ENCODE data around the gene NCAN.

Gene NCAN

DNA sequence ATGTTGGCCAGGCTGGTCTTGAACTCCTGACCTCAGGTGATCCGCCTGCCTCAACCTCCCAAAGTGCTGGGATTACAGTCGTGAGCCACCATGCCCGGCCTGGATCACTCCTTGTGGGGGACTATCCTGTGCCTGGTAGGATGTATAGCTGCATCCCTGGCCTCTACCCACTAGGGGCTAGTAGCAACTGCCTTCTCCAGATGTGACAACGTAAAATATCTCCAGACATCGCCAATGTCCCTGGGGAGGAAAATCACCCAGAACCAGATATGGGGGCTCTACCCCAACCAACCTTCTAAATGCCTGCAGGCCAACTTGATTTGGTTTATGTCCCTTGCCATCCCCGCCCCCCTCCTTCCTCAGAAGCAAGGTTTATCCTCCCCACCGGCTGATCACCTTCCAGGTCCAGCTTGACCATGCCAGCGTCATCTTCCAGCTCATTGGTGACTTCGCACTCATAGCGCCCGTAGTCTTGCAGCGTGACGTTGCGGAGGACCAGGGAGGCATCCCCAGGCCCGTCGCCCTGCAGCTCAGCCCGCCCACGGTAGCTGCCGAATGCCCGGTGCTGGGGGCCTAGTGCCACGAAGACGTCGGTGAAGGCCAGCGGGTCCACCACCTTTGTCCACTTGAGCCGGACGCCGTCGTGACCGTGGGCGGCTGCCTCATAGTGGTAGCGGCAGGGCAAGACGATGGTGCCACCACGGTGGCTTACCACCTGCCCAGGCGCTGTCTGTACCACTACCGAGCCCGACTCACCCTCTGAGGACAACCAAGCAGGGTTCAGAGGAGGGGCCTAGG lies 48.9 kb downstream of the NCAN start:
- no peak for DNase-seq (ENCODE audit: low spot score)

DNA sequence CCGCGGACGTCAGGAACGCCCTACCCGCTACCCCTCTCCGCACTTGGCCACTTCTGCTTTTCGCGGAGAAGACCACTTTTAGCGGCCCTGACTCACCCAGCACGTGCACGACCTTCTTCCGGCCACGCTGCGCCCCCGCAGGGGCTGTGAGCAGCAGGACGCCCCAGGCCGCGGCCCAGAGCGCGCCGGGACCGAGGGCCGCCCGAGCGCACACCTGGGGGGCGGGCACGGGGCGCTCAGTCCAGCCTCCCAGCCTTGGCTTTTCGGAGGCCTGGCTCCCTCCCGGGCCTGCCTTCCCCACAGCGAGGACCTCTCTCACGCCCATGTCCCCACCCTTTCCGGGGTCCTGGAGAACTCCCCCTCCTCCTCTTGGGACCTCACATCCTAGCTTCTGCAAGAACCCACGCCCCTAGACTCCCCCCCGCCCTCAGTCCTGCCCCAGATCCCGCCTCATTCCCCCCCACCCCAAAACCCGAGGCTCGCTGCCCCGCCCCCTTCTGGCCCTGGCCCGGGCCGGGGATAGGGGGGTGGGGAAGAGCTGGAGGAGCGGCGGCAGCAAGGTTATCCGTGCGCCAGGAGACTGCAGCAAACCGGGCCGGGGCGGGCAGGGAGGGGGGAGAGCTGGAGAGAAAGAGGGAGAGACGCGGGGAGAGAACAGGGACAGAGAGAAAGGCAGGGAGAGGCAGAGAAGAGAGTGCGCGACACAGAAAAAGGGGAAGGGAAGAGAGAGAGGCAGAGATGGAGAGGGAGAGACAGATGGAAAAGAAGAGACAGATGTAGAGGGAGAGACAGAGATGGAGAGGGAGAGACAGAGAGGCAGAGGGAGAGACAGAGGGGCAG lies 49.8 kb downstream of the NCAN start:
- DNase-seq (ENCODE audit: low spot score) = no peak

DNA sequence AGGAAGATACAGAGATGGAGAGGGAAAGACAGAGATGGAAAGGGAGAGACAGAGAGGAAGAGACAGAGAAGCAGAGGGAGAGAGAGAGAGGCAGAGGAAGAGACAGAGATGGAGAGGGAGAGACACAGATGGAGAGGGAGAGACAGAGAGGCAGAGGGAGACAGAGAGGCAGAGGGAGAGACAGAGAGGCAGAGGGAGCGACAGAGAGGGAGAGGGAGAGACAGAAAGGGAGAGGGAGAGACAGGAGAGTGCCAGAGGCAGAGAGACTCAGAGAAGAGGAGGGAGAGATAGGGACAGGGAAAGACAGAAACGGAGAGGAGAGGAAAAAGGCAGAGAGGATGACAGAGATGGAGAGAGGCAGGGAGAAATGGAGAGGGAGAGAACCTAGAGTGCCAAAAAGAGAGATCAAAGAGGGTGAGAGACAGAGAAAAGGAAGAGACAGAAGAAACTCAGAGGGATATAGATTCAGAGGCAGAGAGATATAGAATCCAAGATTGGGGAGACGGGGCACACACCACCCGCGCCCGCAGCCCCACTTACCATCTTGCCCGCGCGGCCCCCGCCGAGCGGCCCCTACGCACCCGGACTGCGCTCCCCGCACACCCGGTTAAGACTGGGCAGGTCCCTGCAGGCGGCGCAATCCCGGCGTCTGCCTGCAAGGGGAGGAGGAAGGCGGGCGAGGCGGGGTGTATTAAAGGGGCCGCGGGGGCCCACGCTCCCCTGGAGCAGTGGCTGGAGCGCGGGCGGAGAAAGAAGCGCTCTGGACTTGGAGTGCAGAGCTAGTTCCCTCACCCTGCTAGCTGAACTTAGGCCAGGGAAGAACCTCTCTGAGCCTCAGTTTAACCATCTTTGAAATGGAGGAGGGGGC lies 50.7 kb downstream of the NCAN start:
- DNase-seq (ENCODE audit: low spot score) = no peak

DNA sequence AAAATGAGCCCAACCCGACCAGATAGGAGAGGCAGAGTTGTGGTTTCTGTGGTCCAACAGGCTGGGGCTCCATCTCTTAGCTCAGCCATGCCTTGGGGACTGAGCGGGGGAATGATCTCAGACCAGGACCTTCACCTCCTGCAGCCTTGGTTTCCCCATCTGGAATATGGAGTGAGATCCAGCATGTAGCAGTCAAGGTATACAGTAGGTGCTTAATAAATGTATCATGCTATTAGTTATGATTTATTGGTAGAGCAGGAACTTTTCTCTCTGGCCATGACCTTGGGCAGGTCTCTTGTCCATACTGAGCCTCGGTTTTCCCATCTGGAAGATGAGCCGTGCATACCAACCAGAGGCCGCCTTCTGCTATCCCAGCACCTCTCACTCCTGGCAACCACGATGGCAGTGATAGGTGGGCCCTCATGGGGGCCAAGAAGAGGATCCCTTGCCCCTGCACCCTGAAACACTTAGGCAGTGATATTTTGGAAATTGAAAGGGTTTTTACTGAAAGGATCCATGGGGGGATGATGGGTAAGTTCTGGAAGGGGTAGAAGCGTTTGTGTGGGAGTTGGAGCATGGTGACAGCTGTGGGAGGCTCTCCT lies 52.2 kb downstream of the NCAN start:
- no peak for DNase-seq (ENCODE audit: low spot score)

DNA sequence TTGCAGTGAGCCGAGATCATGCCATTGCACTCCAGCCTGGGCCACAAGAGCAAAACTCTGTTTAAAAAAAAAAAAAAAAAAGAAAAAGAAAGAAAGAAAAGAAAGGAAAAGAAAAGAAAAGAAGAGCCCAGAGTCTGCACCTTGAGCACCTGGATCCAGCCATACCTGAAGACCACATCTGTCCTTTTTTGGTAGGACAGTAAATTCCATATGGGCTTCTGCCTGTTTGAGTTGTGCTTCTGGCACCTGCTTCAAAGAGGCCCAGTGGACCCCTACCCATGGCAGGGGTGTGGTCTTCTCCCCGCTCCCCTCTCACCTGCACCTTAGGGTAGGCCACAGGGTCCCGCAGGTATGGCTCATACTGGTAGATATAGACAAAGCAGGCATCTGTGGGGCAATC lies 55.5 kb downstream of the NCAN start:
- DNase-seq (ENCODE audit: low spot score) = no peak

DNA sequence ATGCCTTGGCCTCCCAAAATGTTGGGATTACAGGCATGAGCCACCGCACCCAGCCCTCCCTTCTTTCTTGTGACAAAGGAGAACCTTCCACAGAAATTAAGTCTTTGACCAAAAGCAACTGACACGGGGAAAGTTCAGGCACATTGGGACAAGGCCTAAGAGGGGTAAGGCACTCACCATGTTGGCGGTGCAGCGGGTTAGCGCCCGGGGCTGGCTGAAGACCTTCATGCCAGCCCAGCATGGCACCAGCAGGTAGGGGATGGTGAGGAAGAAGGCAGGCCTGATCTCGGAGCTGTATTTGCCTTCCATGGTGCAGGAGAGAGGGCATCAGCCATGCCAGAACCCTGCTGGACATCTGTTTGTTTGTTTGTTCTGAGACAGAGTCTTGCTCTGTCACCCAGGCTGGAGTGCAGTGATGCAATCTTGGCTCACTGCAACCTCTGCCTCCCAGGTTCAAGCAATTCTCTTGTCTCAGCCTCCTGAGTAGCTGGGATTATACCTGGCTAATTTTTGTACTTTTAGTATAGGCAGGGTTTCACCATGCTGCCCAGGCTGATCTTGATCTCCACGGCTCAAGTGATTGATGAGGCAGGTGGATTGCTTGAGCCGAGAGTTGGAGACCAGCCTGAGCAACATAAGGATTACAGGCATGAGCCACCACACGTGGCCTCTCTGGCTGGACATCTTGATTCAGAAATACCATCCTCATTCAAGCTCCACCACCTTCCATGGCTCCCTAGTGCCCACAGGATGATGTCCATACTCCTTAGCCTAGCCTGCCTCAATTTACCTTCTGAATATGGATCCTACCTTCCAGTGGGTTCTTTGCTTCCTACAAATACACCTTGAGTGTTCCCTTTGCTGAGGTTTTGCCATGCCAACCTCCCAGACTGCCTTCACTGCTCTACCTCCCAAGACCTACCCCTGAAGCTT lies 57.0 kb downstream of the NCAN start:
- DNase-seq (ENCODE audit: low spot score) = no peak

DNA sequence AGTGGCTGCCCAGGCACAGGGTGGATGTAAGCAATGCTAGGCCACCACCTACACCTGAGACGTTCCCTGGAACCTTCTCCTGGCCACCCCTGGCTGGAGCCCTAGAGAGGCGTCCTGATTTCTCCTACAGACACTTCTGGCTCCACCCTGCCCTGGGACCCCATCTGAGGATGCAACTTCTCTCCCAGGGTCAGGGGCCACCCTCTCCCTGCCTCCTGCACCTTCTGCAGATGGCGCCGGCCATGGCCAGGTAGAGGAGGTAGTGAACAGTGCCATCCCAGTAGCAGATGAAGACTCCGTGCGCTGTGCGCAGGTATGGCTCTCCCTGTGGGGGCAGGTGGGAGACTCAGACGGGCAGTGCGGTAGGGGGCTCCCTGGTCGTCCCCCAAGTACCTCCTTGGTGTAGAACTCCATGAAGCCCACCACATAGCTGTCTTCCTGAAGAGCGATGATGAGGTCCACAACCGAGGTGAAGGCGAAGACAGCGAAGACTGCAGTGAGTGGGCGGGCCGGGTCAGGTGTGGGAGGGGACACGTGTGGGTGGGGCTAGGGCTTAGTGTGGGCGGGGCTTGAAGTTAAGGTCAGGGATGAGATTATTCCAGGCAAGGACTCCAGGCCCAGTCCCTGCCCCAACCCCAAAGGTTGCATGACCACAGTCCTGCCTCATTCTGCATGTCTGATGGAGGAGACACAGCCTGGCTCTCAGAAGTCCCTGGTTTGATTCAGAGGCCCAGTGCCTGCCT lies 58.4 kb downstream of the NCAN start:
- DNase-seq (ENCODE audit: low spot score) = no peak

DNA sequence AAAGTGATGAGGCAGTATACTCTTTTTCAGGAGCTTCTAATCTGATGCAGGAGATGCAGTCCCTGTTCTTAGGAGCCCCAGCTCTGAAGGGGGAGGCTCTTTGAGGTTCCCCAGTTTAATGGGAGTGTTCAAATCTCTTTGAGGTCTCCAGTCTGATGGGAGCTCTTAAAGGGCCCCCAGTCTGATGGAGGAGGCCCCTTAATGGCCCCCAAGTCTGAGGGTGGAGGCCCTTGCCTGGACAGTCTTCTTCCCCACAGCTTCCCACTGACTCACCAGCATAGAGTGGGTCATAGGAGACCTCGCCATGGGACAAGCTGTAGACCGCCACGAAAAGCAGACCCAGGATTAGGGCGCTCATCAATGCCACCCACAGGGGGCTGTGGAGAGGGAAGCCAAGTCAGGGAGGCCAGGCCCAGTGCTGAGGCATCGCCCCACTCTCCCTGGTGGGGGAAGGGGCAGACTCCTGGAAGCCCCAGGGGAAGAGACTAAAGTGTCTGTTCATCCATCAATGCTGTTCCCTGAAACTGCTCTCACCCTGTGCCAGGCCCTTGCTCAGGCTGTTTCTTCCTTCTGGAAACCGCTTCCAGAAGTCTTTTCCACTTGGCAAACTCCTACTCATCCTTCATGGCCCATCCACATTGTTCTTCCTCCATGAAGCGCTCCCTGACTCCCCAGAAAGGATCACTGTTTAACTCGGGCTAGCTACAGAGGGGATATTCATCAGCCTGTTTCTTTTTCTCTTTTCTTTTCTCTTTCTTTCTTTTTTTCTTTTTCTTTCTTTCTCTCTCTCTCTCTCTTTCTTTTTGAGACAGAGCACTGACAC lies 59.2 kb downstream of the NCAN start:
- DNase-seq (ENCODE audit: low spot score) = no peak

DNA sequence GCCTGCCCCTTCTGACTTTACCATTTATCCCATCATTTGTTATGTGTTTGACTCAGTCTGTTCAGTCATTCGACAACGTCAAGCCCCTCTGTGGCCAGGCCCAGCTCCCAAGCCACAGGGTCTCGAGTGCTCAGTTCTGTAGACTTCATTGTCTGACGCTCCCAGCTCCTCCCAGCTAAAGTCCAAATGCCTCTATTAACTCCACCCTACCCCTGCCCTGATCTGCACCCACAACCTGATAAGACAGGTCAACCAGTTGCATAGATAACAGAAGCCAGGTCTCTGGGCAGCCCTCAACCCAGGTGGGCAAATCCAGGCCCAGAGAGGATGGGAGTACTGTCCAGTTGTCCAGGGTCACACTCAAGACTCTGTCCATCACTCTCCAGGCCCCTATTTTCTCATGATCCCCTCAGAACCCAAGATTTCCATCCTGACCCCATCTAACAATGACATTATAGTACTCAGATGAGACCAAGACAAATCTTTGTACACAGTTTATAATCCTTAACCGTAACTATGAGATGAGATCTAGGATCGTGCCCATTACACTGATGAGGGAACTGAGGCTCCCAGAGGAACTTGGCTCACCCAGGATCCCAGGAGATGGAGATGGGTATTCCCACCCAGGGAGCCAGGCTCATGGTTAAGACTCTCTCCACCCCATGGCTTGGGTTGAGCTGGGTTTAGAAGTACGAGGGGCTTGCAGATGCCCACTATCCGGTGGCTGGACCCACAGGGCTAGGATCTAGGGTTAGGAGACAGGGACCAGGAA lies 60.3 kb downstream of the NCAN start:
- DNase-seq (ENCODE audit: low spot score) = no peak

DNA sequence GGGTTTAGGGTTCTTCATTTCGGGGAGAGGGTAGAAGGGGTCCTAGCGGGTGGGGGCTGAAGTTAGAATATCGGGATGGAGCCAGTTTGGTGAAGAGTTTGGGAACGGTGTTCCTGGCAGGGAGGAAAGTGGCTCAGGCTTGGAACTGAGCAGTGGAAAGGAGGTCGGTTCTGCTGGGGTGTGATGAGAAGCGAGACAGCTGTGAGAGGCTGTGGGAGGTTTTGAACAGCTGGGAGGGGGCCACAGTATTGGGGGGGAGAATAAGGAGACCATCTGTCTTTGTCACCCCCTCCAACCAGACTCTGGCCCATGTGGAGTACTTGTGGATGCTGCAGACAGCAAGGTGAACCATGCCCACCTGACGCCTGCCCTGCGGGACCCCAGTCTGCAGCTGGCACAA lies 62.4 kb downstream of the NCAN start:
- no peak for DNase-seq (ENCODE audit: low spot score)

DNA sequence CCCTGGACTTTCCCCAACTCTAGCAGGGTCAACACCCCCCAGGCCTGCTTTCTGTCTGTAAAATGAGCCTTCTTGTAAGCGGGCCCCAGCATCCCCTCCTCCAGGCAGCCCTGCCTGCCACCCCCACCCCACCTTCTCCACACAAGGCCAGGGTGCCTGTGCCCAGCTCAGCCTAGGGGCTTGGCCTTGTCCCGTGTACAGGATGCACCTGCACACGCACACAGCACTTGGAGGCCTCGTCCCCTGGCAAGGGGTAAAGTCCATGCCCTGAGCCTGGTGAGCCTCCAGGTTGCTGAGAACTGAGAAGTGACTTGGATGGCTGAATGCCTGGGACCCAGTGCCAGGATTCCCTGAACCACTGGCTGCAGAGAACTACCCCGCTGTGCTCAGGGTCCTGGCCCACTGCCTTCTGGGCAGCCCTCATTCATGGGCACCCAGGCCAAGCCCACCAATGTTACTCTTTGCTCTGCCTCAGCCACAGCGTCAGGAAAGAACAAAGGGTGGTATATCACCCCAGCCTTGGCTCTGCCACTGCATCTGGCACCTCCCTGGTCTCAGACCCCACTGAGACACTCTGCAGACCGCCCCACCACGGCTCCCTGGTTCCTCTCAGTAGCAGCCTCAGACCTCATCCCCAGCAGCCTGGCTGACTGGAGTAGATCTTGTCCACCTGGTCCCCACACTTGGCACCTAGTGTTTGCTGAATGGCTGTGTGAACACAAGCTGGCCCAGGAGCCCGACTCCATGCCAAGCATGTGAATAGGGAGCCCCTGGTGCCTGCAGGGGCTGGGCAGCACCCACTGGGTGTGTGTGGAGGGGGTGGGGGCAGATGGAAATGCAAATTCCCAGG lies 63.2 kb downstream of the NCAN start:
- no peak for DNase-seq (ENCODE audit: low spot score)

DNA sequence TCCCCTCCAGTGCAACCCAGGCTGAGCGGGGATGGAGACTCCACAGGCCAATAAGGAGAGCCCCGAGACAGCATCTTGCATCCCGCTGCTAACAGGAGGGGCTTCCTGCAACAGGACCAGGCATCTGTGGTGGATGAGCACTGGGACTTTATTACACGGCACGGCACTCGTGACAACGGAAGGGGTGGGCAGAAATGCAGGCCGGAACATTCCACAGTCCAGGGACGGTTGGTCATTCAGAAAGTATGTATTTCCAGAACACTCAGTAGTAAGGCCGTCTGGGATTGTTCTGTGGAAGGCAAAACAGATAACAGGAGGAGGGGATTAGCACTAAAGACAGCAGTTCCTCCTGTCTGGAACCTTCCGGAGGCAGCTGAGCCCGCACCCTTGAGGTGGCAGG lies 64.6 kb downstream of the NCAN start:
- no peak for DNase-seq (ENCODE audit: low spot score)

DNA sequence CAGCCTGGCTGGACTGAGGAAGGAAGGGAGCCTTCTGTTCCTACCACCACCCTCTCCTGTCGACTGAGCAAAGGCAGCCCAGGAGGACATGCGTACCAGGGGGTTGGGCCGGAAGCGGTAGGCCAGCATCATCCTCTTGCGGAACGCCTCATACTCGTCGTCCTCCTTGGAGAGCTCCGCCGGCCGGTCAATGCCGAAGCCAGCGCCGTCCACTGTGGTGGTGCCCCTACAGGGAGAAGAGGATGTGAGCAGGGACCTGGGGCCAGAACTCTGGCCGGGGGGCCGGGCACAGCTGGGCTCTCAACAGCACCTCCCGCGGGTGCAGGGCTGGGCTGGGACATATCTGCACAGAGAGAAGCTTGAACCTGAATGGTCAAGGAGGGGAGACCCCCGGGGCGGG lies 65.1 kb downstream of the NCAN start:
- no peak for DNase-seq (ENCODE audit: low spot score)

DNA sequence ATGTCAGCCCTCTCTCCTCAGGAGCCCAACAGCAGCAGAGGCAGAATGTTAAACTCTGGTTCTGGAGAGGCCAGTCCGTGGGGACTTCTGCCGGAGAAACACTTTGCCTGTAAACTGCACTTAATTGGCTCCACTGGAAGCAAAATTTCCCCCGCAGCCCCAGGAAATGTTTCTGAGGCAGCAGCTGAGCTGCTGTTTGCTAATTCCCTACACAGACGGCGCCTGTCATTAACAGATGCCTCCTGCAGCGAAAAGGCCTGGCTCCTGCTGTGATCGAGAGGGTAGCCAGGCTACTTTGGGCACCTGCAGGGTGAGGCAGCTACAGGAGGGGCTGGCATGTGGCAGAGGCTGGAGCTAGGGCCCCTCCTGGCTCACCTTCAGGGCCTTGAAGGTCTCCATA lies 66.6 kb downstream of the NCAN start:
- no peak for DNase-seq (ENCODE audit: low spot score)

DNA sequence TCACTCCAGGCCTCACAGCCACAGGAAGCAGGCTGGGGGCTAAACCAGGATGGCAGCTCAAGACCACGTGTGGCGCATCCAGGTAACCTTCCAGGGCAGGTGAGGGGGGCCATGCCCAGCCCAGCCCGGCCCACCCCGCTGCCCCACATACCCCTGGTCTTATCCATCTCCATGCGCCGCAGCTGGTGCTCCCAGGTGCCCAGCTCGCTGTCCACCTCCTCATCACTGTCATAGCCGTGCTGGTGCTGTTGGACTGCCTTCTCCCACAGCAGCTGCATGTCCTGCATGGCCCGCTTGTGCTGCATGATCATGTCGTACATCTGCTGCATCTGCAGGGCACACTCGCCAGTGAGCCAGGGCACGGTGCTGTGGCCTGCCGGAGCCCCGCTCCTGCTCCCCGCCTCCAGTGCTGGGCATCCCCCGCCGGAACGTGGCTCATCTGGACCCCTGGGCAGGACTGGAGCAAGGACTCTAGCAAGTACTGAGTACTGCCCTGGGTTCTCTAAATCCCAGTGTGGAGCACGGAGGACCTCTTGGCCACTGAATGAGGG lies 67.4 kb downstream of the NCAN start:
- no peak for DNase-seq (ENCODE audit: low spot score)

DNA sequence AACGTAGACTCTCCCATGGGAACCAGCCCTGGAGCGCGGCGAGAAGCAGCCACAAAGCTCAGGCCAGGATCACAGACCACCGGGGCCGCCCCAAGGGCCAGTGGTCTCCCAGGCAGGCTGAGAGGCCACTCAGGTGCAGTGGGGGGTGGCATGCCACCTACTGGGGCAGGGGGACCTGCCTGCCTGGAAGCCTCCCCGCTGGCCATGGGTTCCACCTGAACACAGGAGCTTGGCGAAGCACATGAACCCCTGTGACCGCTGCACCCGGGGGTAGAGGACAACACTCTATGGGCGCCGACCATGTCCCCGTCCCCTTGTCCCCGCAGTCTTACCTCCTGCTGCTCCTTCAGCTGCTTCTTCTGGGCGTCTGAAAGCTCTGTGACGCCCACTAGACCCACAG lies 68.1 kb downstream of the NCAN start:
- DNase-seq (ENCODE audit: low spot score) = no peak

DNA sequence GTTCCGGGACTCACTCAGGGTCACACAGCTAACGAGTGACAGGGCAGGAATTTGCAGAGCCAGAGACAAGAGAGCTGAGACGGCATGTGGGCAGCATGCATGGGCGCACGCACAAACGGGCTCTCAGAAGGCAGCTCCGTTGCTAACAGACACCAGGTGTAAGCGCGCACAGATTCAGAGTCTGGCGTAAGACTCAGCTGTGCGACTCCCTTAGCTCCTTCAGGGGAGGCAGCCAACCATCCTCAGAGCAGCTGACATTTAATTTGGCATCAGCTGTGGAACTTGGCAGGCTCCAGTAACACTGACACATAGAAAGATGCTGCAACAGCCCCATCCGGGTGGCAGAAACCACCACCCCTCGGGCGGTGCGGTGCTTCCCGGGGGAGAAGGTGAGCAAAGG lies 68.8 kb downstream of the NCAN start:
- DNase-seq (ENCODE audit: low spot score) = no peak

All from NAMALWA (cell line).